NCI-H69 (cell line): ENCODE measurements around the gene KAZN.

Experiments
- DNase-seq: peaks from one replicate; lab custom pipeline; 2025; lab: John Stamatoyannopoulos, UW

Gene KAZN

DNA sequence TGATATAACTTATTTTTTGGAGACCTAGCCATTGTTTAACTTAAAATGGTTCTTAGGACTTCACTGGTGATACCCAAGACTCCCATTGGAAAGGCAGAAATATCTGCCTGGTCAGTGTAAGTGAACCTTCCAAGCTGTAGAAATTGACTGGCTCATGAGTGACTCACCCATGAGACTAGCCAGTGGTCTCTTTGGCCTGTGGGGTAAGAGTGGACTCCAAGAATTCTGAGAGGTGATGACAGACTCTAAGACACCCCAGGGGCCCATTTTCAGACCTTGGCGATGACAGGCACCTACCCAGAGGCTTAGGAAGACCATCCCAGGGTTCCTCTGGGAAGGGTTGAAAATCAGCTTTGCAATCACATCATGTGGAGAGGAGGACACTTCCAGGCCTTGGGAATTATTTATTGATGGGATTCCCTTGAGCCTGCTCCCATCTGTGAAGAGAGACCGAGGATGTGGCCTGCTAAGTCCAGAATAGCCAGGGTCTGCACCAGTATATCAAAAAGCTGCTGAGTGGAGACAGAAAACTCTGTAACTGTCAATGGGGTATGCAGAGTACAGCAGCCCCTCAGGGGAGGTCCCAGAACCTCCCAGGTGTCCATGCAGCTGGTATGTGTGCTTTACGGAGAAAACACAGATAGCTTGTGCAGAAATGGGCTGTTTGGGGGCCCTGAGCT is 78.9 kb downstream of the KAZN start:
- no peak for DNase-seq

DNA sequence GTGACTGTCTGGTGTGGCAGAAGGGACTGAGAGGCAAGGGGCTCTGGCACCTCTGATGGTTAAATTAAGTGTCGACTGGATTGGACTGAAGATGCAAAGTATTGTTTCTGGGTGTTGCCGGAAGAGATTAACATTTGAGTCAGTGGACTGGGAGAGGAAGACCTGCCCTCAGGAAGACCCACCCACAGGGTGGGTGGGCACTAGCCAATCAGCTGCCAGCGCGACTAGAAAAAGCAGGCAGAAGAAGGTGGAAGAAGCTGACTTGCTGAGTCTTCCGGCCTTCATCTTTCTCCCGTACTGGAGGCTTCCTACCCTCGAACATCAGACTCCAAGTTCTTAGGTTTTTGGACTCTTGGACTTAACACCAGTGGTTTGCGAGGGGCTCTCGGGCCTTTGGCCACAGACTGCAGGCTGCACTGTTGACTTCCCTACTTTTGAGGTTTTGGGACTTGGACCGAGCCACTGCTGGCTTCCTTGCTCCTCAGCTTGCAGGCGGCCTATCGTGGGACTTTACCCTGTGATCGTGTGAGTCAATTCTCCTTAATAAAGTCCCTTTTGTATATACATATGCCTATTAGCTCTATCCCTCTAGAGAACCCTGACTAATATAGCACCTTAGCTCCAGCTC is 79.6 kb downstream of the KAZN start:
- DNase-seq: no peak

DNA sequence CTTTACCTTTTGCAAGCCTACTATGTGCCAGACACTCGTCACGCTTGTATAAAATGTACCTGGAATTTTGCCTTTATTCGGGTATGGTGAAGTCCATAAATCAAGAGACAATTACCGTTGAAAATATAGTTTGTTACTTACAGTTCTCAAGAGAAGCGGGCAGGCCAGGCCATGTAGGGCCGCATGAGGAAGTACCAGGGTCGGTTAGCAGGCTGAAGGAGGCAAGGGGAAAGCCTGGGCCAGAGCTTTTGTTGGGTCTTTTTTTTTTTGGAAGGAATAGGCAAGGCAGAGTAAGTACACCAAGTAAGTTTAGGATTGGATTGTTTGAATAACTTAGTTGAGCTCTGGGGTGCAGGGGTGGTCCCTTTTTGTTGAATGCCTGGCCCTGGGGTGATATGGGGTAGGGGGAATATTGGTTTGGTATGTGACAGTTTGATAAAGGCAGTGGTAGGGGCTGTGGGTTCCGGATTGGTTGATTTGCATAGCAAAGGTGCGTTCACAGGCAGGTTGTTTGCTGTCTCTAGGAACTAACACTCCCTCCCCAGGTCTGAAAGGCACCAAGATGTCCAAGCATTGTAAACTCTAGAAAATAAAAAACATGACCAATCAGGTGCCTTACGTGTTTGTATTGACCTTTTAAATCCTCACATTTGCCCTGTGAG is 80.7 kb downstream of the KAZN start:
- no peak for DNase-seq

DNA sequence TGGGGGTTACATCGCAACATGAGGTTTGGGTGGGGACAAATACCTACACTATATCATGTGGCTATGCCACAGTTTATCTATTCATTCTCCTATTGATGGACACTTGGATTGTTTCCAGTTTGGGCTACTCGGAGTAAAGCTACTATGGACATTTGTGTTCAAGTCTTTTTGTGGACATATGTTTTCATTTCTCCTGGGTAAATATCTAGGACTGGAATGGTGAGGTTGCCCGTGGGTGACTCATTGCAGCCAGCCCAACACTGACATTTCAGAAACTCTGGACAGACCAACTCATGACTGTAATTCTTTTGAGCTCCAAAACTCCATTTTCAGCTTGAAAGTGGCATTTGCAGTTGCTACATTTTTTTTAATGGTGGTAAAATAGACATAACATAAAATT is 82.7 kb downstream of the KAZN start:
- no peak for DNase-seq

DNA sequence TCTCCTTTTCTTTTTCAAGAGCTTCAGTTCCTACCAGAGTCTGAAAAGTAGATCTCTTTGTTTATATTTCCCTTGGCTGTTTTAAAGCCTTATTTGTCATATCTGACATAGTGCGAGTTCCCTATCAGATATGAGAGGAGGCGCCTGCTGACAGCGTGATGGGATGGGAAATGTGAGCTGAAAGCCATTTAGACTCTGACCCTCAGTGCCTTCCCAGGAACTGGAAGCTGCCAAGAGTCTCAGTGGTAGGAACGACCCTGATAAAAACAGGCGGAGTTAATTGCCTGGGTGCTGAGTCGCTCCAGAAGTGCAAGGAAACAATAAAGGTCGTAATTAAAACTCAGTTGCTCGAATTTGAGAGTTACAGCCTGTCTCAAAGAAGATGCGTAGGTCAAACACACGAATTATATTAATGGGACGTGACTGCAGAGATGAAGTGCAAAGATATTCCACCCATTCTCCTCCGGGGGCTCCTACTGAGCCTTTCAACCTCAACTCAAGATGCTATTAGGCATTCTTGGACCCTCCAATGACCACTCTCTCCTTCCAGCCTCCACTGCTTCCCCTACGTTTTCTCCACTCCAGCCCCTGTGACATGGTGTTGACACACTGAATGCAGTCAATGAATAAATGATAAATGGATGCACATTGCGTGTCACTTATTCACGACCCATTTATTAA is 84.6 kb downstream of the KAZN start:
- DNase-seq: peak; percentile 64

DNA sequence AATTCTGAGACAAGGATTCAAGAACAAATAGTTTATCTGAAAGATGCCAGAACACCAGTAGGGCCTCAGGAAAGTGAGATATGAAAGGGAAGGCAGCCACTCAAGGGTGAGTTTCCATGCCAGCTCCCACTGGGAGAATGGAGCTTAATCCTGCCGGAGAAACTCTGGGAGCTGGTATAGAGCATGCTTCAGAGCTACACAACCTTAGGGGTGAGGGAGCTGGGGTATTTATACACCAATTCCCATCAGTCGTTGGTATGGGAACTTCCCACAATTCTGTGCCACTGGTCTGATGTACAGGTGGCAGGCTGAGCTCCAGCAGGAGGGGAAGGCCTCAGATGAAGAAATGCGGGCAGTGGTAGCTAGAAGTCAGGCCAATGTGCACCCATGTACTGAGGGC is 86.6 kb downstream of the KAZN start:
- DNase-seq: no peak

DNA sequence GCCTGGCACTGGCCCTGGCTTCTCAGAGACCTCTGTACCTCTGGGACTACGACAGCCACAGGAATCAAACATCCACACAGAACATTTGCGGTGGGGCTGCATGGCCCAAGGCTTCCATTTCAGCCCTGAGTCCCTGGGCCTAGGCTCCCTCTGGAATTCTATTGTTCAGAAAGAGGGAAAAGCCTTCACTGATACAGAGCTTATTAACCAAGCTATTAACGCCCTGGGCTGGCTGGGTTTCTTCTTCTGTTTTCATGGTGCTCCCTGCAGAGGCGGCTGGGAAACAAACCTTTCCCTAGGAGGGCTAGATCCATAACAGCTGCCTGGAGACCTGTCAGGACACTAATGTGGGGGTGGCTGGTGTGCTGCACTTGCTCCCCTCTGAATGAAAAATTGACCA is 88.2 kb downstream of the KAZN start:
- no peak for DNase-seq

DNA sequence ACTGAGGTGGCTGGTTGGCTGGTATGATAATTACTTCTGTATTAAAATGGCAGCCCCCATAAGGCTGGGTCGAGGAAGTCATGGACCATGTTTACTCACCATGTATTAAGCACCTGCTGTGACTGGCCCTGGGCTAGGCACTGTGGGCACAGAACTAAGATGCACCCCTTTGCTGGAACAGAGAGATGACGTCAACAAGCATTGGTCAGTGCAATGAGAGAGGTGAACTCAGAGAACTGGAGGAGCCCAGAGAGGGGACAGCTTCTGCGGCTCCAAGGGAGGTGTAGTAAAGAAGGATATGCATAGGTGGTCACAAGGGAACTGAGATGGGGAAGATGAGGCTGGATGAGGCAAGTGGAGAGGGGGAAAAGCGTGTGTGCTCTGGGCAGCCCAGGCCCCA is 88.7 kb downstream of the KAZN start:
- no peak for DNase-seq

DNA sequence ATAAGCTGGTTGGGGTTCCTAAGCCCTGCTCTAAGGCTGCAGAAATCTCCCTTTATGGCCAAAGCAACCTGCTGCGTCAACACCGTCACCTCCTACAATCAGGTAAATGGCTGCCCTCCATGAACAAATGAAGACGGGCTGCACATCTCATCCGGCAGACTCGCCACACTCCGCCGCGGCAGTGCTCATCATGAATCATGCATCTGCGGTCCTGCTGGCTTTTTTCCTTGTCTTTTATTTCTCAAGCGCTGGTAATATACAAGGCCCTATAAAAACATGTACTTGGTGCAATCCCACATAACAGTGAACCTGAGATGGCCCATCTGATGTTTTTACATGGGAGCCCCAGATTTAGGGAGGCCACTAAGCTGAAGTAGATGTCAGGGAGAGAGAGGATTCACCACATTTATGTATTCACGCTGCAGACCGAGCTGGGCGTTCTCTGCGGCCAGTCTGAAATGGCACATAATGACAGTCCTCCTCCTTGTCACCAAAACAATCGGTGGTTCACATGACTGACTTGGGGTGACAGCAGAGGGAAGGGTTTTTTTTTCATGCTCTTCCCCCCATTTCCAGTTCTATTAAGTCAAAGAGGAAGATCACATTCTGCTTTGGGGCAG is 91.6 kb downstream of the KAZN start:
- DNase-seq: peak; percentile 58

DNA sequence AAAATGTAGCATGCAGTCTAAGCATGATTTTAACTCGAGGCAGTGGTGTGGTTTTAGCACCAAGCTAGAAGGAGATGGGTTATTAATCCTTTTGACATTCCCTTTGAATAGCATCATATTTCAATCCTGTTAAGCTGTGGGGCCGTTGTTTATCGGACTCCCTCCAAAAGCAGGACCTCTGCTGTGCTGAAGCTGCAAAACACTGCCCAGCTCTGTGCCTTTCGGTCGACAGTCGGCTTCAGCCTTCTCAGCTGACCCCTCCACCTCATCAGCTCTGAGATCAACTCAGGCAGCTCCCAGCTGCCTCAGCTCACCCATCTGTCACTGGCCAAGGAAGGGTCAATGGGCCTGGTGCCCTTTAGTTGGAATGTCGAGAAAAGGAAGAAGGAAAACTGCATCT is 95.5 kb downstream of the KAZN start:
- peak; percentile 3 for DNase-seq

DNA sequence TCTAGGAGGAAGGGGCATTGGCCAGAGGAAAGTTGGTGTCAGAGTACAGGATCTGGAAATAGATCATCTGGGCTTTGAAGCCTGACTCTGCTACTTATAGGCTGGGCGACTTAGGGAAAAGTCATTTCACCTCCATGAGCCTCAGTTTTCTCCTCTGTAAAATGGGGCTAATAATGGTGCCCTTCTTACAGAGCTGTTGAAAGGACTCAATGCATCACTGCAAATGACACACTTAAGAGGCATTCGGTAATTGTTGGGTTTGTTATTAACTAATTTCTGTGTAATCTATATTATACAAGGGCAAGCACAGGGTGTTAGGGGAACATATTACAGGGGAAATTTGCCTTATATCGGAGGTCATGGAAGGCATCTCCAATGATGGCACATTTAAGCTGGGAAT is 96.1 kb downstream of the KAZN start:
- no peak for DNase-seq

DNA sequence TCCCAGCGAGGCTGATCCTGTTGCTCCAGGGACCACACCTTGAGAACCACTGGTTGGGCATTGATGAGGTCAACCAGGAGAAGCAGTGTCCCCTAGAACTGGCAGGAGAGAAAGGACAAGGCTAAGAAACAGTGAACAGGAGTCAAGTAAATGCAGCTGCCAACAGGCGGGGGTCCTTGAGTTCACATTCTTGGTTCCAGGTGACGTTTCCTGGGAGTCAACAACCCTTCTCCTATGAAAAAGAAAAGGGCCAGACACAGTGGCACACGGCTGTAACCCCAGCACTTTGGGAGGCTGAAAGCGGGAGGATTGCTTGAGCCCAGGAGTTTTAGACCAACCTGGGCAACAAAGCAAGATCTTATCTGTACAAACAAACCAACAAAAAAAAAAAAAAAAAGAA is 98.3 kb downstream of the KAZN start:
- no peak for DNase-seq

DNA sequence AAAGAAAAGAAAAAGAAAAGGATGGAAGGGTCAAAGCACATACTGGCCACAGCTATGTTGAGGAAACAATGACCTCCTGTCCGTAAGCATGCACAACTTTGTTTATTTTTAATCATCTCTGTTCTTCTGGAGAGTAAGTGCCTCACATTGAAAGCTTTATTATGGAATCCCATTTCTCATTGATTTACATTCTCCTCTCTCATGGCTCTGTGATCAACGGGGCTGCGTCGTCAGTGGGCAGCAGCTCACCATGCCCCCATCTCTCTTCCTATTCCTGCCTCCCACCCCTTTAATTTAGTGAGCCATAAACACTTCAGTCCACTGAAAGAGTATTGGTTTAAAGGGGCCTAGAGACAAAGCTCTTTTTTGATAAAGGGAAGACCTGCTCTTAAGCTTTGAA is 98.9 kb downstream of the KAZN start:
- no peak for DNase-seq

DNA sequence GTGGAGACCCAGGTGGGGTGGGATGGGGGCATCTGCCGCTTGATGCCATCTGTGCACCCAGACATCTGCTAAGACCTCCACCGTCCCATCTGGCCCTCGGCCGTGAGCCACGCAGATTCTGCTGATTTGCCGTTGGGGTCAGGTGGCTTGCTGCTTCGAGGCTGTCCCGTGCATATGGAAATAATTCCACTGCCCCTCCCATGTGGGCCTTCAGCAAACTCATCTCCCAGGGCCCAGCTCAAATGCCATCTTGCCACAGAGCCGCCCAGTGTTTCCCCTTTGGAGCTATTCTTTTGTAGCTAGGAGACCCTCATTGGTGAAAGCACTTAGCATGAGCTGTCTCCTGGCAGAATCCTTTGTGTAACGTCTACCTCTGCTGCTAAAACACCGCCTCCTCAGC is 99.8 kb downstream of the KAZN start:
- DNase-seq: peak; percentile 72

DNA sequence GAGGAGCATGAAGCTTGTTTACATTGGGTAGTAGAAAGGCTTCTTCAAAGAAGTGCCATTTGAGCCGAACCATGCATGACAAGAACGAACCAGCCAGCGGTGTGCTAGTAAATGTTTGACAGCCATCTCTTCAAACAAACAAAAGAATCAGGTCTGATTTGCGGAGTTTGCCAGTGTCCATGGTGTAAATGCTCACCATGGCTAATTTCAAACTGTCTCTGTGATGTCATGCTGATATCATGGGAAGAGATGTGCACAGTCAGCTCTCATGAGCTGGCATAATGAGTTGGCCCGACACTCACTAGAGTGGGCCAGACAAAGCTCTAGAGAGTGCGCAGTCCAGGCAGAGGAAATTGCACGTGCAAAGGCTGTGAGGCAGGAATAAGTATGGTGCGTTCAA is 101.1 kb downstream of the KAZN start:
- DNase-seq: no peak

DNA sequence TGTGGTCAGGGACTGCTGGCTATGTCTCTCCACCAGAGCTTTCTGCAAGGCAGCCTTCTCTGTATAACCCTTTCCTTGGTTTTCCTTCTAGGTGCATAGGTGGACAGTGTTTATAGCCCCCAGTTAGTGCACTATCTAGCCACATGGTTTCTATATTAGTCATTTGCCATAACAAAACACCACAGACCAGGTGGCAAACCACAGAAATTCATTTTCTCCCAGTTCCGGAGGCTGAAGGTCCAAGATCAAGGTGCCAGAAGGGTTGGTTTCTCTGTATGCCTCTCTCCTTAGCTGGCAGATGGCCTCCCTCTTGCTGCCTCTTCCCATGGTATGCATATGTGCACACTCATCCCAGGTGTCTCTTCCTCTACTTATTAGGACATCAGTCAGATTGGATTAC is 106.4 kb downstream of the KAZN start:
- DNase-seq: peak; percentile 52

DNA sequence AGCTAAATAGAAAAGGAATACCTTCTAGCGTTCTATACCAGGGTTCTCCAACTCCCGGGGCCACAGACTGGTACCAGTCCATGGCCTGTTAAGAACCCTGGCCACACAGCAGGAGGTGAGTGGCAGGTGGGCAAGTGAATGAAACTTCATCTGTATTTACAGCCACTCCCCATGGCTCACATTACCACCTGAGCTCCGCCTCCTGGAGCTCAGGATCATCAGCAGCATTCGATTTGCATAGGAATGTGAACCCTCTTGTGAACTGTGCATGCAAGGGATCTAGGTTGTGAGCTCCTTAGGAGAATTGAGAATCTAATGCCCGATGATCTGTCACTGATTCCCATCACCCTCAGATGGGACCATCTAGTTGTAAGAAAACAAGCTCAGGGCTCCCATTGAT is 107.3 kb downstream of the KAZN start:
- no peak for DNase-seq

DNA sequence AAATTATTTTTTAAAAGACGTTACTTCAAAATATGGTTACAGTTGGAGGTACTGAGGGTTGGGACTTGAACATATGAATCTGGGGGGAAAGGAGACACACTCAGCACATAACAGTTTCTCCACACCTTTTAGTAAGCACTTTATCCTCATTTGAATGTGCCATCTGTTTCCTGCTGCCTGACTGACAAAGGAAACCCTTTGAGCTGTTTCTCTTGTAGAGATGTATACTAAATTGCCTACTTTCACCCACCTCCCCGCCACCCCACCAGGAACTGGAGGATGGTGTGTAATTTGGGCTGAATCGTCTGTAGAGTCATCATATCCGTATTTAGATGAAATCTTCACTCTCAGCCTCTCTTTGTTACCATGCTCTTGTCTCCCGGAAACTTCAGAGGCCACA is 108.1 kb downstream of the KAZN start:
- DNase-seq: peak; percentile 62

DNA sequence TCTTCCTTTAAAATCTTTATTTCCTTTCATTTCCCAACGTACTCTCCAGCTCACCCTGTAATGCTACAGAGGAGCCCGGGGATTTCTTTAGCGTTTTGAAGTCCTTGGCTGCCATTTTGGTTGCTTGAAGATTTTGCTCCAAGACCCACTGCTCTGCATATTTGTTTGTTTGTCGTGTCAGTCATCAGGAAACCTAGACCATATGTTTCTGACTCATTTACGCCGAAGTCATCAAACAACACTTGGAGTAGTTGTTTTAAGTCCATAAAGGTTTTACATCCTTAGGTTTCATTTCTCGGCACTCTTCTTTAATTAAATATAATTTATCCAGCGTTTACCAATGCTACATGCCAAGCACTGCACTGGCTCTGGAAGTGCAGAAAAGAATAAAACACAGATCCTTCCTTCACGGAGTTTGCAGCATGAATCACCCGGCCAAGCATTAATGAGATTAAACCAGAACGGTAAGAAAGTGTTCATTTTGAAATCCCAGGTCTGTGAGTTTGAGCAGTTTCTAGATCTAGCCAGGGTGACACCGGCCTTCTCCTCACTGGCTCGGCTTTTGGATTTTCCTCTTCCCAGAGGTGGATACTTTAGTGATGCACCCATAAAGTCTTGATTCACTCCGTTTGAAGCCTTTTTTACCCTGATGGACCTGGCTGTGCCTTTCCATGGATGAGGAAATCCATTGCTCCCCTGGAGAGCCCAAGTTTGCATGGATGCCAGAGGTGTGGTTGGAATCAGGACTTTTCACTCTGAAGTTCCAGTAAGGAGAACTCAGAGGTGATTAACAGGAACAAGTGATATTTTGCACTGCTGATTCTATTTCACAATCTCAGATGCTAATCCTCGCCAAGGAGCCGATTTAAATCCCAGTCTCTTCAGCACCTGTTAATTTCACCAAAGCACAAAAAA is 109.3 kb downstream of the KAZN start:
- DNase-seq: no peak

DNA sequence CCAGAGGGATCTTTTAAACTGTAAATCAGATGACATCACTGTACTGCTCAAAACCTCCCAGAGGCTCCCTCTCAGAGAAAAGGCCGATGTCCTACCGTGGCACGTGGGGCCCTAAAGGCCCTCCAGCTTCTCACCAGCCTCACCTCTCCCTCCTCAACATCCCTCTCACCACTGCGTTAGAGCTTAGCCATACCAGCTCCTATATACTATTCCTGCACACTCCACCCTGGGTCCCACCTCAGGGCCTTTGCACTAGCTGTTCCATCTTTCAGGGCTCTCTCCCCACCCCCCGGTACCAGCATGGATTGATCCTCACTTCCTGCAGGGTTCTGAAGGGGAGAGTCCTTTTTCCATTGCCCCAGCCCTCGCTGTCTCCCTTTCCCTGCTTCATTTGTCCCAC is 111.8 kb downstream of the KAZN start:
- no peak for DNase-seq

DNA sequence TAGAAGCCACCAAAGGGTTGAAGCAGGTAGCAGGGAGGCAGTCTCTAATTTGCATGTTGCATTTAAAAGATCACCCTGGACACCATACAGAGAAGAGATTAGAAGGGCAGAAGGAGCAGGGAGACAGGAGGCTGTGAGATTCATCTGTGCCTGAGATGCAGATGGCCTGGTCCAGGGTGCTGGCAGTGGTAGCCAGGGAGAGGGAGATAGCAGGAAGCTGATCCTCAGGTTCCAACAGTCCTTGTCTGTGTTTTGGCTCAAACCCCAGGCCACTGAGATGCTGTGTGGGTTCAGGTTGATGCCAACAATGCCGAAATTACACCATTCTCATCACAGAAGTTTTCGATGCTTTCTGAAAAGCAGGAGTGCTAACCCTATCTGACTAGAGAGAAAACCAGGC is 113.7 kb downstream of the KAZN start:
- DNase-seq: no peak

DNA sequence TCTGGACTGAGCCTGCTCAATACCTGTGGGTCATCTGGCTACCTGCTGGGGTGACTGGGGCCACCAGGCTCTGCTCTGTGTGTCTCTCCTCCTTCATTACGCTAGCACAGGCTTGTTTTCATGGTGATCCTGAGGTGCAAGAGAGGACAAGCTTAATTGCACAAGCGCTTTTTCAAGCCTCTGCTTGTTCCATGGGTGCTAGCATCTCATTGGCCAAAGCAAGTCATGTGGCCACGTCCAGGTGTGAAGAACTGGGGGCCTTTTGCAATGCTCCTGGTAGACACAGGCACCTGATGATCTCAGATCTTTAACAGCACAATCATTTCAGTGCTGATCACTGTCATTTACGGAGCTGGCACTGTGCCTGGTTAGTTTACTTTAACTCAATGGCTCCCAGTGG is 114.6 kb downstream of the KAZN start:
- peak; percentile 72 for DNase-seq
